ENCODE measurements around the gene CCDC71. TPM values are rescaled to one million over a fixed set of nuclear protein-coding genes. Genes with fewer than 3 reads are reported as not detected.

CCDC71 gene
- total RNA-seq, 1 donor from 2014 or later: 11.9 TPM

- intact Hi-C loops (cut with micrococcal nuclease): loop anchor here (10.0 kb wide), 1 partner anchor 104 kb away; the partner anchor contains the start of gene C3orf62
- DNase-seq: no peak
- Histone ChIP-seq H3K9me3 (replicated peaks) (no peaks in the 10 kb centered on the region), H3K4me1 (peaks cover 70% of the 10 kb centered on the region), H3K27me3 (ENCODE audit: low read depth) (no peaks in the 10 kb centered on the region), H3K36me3 (peaks cover 15% of the 10 kb centered on the region), H3K4me3 (peak overlapping the region; percentile 84), H3K27ac (replicated peaks) (peak overlapping the region; percentile 94)
- TF ChIP-seq CTCF (IDR thresholded peaks at IDR 0.05; ENCODE audit: borderline replicate concordance): no peak
Measured at GRCh38 chr3:49170744-49171118, 4.6 kb upstream of the CCDC71 start.

- H3K4me3 ChIP-seq: peak overlapping the region; percentile 97
- TF ChIP-seq CTCF (IDR thresholded peaks at IDR 0.05; ENCODE audit: borderline replicate concordance): no peak
- H3K27ac ChIP-seq (replicated peaks): peak overlapping the region; percentile 94
- intact Hi-C loops (cut with micrococcal nuclease): no loop called here
- no peak for DNase-seq
- H3K4me1 ChIP-seq: peaks cover 50% of the 10 kb centered on the region
- no peaks in the 10 kb centered on the region for H3K9me3 ChIP-seq (replicated peaks)
- peaks cover 16% of the 10 kb centered on the region for H3K36me3 ChIP-seq
- H3K27me3 ChIP-seq (ENCODE audit: low read depth): no peaks in the 10 kb centered on the region
Measured at GRCh38 chr3:49166752-49167556, 823 bp upstream of the CCDC71 start.

GRCh38 chr3:49164983-49165720 lies 979 bp downstream of the CCDC71 start:
- H3K4me1 ChIP-seq: peaks cover 32% of the 10 kb centered on the region
- no peaks in the 10 kb centered on the region for H3K9me3 ChIP-seq (replicated peaks)
- DNase-seq: no peak
- no peak for TF ChIP-seq CTCF (IDR thresholded peaks at IDR 0.05; ENCODE audit: borderline replicate concordance)
- peaks cover 22% of the 10 kb centered on the region for H3K36me3 ChIP-seq
- H3K27me3 ChIP-seq (ENCODE audit: low read depth): no peaks in the 10 kb centered on the region
- peak overlapping the region; percentile 97 for H3K4me3 ChIP-seq
- H3K27ac ChIP-seq (replicated peaks): peak overlapping the region; percentile 94
- intact Hi-C loops (cut with micrococcal nuclease): no loop called here

- H3K36me3 ChIP-seq: peaks cover 22% of the 10 kb centered on the region
- intact Hi-C loops (cut with micrococcal nuclease): no loop called here
Measured at GRCh38 chr3:49163609-49164008, 2.5 kb downstream of the CCDC71 start.

More at GRCh38 chr3:49163609-49164008, 2.5 kb downstream of the CCDC71 start:
- Histone ChIP-seq H3K4me1 (peaks cover 32% of the 10 kb centered on the region), H3K27me3 (ENCODE audit: low read depth) (no peaks in the 10 kb centered on the region), H3K27ac (replicated peaks) (no peak overlapping the region), H3K9me3 (replicated peaks) (no peaks in the 10 kb centered on the region), H3K4me3 (no peak overlapping the region)
- no peak for DNase-seq
- no peak for TF ChIP-seq CTCF (IDR thresholded peaks at IDR 0.05; ENCODE audit: borderline replicate concordance)
